Muscle of leg (tissue), 16 donors: ENCODE data around the gene ZC3H12C. TPM values are rescaled to one million over a fixed set of nuclear protein-coding genes. Genes with fewer than 3 reads are reported as not detected.

Source experiments
- DNase-seq: peaks from one replicate; pipeline ENCODE4 v3.0.0; 2013
- H3K27ac ChIP-seq: one replicate; pipeline ENCODE4 v1.5.1; 2013; ENCODE audit warnings: mild to moderate bottlenecking, low read length, control low read depth
- H3K27me3 ChIP-seq: one replicate; pipeline ENCODE4 v1.6.1; 2013; ENCODE audit warnings: low read length; ENCODE audit not compliant: control insufficient read depth, insufficient read depth
- H3K36me3 ChIP-seq: one replicate; pipeline ENCODE4 v1.6.1; 2013; ENCODE audit warnings: low read length; ENCODE audit not compliant: control insufficient read depth, insufficient read depth
- H3K4me1 ChIP-seq: one replicate; pipeline ENCODE4 v1.6.1; 2013; ENCODE audit warnings: low read length; ENCODE audit not compliant: control insufficient read depth, insufficient read depth
- H3K4me3 ChIP-seq: one replicate; pipeline ENCODE4 v1.5.1; 2013; ENCODE audit warnings: low read length, control low read depth
- H3K9me3 ChIP-seq: replicated peaks from 2 replicates; pipeline ENCODE4 v1.6.1; 2013; ENCODE audit warnings: low read depth, low read length; ENCODE audit not compliant: control insufficient read depth
- WGBS: methylation state at CpG from one replicate; pipeline ENCODE4 v1.1.5; 2013; ENCODE audit warnings: missing lambda C conversion rate; ENCODE audit not compliant: insufficient coverage; 5-methylcytosine and 5-hydroxymethylcytosine counted together
- long read RNA-seq, 11 donors: transcript quantifications; one replicate each; lab custom pipeline, GENCODE V29; 2026
- polyA plus RNA-seq, 8 donors: library from polyadenylated mRNA; unstranded; fragments of 120-200 nt; gene quantifications; one replicate each; pipeline versions ENCODE4 v1.2.1 to v1.2.3, GENCODE V29; 2013; ENCODE audit warnings: inconsistent platforms in 1 of 8, low replicate concordance in 1 of 8; ENCODE audit not compliant: insufficient read length in 8 of 8, insufficient read depth in 1 of 8
- total RNA-seq: library from RNA; stranded (reverse); fragments of 120-200 nt; gene quantifications from one replicate; pipeline ENCODE4 v1.2.4, GENCODE V29; 2013

ZC3H12C gene
- total RNA-seq (13.0 TPM), polyA plus RNA-seq (10 to 100 TPM in 1 of 8 donors, 1 to 10 TPM in 7; 4.8 to 10.1 (median 7.3) TPM)
- long read RNA-seq, donor 1 = 0 reads
- long read RNA-seq, donor 2 = 0 reads
- long read RNA-seq, donor 3 = 0 reads
- long read RNA-seq, donor 4 = 0 reads
- long read RNA-seq, donor 5, full-length matches to known transcripts = 3 of 3 reads
- long read RNA-seq, donor 5, partial matches to known transcripts = 0 of 3 reads
- long read RNA-seq, donor 5, other reads (novel, unspliced or antisense) = 0 of 3 reads
- long read RNA-seq, donor 6 = 0 reads
- long read RNA-seq, donor 7 = 0 reads
- long read RNA-seq, donor 8 = 0 reads
- long read RNA-seq, donor 9 = 0 reads
- long read RNA-seq, donor 10, partial matches to known transcripts = 0 of 1 reads
- long read RNA-seq, donor 10, other reads (novel, unspliced or antisense) = 0 of 1 reads
- long read RNA-seq, donor 11 = 0 reads

- WGBS = 1% methylated on average over 84 of the region's 110 CpGs
- H3K4me3 ChIP-seq = peak within 1 kb of the TSS; percentile 64
- H3K27me3 ChIP-seq = peaks cover 4% of the 10 kb centered on the region
- H3K36me3 ChIP-seq = no peaks in the 10 kb centered on the region
- H3K4me1 ChIP-seq = peaks cover 11% of the 10 kb centered on the region
- H3K9me3 ChIP-seq = no peaks in the 10 kb centered on the region
- DNase-seq = peak; percentile 94
- peak within 1 kb of the TSS; percentile 95 for H3K27ac ChIP-seq
These were observed at the start of gene ZC3H12C for GRCh38 chr11:110092515-110093406. Gene ZC3H12C, plus strand, starts transcription at chr11:110093392. Its CDS starts 20 bp downstream, at chr11:110093412.

DNA sequence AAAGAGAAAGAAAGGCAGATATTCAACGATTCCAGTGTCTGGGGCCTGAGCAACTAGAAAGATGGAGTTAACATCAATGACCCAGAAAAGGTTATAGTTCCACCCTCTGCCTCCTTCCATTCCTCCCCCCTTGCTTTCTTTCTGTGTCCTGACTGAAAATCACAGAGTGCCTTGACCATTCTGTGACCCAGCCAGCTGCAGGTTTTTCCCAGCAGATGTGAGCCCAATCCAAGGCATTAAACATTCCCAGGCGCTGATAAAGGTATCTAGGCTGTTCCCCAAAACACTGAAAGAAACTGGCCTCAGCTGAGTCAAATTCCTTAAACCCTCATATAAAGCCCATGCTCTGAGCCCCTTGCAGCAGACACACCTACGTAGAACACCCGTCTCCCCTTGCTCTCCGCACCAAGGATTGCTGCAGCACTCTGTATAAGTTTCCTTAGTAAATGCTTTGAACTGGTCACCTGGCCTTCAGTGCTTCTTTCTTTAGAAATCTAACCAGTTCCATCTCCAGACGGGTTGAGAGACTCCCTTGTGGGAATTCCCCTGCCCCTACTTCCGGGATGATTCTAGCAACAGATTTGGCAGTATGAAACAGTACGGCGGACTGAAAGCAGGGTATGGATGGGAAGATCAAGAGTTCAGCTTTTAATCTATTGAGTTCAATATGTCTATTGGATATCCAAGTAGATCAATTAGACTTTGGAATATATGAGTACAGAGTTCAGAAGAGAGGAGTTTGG lies 48.8 kb upstream of the ZC3H12C start:
- no peaks in the 10 kb centered on the region for H3K27me3 ChIP-seq
- H3K27ac ChIP-seq = no peak overlapping the region
- H3K4me3 ChIP-seq = no peak overlapping the region
- no peaks in the 10 kb centered on the region for H3K9me3 ChIP-seq
- no peaks in the 10 kb centered on the region for H3K36me3 ChIP-seq
- 65% methylated on average over 7 of the region's 9 CpGs for WGBS
- H3K4me1 ChIP-seq = peaks cover 3% of the 10 kb centered on the region
- no peak for DNase-seq

DNA sequence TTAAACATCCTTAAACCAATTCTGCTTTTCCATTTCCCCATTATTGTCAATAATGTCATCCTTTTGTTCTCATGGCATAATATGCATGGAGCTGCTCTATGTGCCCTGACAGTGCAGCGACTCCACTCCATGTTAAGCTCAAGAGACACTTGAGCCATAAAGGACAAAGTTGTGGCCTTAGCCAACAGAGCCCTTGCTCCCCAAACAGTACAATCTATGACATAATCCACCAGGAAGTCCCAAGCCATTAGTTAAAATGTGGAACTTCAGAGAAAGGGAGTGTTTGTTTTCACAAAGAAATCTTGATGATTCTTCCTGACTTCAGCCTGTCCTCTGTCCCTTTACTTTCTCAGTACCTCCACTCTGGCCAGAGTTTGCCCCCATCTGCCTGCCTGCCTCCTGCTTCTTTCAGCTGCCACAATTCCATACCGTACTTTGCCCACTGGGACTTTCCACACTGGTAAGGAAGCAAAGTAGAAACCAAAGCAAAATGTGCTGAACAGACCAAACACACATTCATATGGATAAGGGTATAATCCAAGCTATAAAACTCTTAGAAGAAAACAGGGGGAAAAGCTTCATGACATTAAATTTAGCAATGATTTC lies 46.3 kb upstream of the ZC3H12C start:
- no peak overlapping the region for H3K27ac ChIP-seq

GRCh38 chr11:110049501-110050200 lies 43.5 kb upstream of the ZC3H12C start:
- WGBS = 96% methylated on average over 33 of the region's 33 CpGs
- Histone ChIP-seq H3K4me3 (no peak overlapping the region), H3K9me3 (peaks cover 2% of the 10 kb centered on the region), H3K27me3 (no peaks in the 10 kb centered on the region), H3K36me3 (no peaks in the 10 kb centered on the region), H3K4me1 (no peaks in the 10 kb centered on the region), H3K27ac (no peak overlapping the region)
- no peak for DNase-seq

More for the DNA sequence above, 46.3 kb upstream of the ZC3H12C start:
- no peaks in the 10 kb centered on the region for H3K36me3 ChIP-seq
- no peaks in the 10 kb centered on the region for H3K27me3 ChIP-seq
- no peak overlapping the region for H3K4me3 ChIP-seq
- no CpG with 5 or more reads among the region's 2 CpGs for WGBS
- H3K9me3 ChIP-seq = no peaks in the 10 kb centered on the region
- no peak for DNase-seq
- peaks cover 3% of the 10 kb centered on the region for H3K4me1 ChIP-seq

DNA sequence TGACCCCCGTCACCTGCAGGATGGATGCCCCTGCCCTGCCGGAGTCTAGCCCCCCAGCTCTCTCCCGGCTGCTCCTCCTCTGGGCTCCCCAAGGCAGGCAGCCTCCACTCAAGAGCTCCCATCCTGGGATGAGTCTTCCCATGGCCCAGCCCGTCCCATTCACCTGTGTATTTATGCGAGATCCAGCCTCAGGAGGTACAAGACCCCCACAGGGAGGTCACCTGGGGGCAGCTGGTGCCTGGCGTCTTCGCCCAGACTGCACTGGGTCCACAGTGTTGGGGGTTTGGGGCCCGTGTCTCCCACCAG lies 43.0 kb upstream of the ZC3H12C start:
- Histone ChIP-seq H3K9me3 (peaks cover 2% of the 10 kb centered on the region), H3K27ac (no peak overlapping the region), H3K4me1 (no peaks in the 10 kb centered on the region), H3K36me3 (no peaks in the 10 kb centered on the region), H3K27me3 (no peaks in the 10 kb centered on the region), H3K4me3 (no peak overlapping the region)
- DNase-seq = no peak
- WGBS = 100% methylated on average over 7 of the region's 8 CpGs

DNA sequence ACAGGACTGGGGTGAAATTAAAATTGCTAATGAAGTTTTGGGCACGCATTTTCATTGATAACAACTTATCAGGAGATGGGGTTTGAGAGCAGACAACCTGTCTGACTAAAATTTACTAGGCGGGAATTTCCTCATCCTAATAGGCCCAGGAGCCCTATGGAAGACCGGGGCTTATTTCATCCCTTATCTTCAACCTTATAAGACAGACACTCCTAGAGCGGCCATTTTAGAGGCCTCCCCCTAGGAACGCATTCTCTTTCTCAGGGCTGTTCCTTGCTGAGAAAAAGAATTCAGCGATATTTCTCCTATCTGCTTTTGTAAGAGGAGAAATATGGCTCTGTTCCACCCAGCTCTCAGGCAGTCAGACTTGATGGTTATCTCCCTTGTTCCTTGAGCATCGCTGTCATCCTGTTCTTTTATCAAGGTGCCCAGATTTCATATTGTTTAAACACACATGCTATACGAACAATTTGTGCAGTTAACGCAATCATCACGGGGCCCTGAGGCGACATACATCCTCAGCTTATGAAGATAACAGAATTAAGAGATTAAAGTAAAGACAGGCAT lies 39.3 kb upstream of the ZC3H12C start:
- Histone ChIP-seq H3K27ac (no peak overlapping the region), H3K36me3 (no peaks in the 10 kb centered on the region), H3K9me3 (peaks cover 2% of the 10 kb centered on the region), H3K27me3 (no peaks in the 10 kb centered on the region), H3K4me3 (no peak overlapping the region), H3K4me1 (no peaks in the 10 kb centered on the region)
- WGBS = 91% methylated on average over 3 of the region's 11 CpGs
- no peak for DNase-seq

DNA sequence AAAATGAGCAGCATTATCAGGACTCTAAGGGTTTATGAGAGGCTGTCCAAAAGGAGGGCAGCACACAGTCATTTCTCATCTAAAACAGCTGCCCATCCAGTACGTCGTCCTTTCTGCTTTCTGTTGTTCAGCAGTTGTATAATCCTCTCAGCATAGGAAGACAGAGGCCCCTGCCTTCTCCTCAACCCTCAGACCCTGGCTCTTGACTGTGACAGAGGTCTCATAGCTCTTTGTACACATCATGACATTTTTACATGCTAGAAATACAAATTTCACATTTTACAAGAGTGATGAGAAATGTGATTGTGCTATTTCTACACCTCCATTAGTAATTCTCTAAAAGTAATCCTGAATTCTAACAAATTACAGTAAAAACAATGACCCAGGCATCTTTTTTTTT lies 36.2 kb upstream of the ZC3H12C start:
- no peak for DNase-seq
- no peaks in the 10 kb centered on the region for H3K27me3 ChIP-seq
- no CpG with 5 or more reads among the region's 2 CpGs for WGBS

DNA sequence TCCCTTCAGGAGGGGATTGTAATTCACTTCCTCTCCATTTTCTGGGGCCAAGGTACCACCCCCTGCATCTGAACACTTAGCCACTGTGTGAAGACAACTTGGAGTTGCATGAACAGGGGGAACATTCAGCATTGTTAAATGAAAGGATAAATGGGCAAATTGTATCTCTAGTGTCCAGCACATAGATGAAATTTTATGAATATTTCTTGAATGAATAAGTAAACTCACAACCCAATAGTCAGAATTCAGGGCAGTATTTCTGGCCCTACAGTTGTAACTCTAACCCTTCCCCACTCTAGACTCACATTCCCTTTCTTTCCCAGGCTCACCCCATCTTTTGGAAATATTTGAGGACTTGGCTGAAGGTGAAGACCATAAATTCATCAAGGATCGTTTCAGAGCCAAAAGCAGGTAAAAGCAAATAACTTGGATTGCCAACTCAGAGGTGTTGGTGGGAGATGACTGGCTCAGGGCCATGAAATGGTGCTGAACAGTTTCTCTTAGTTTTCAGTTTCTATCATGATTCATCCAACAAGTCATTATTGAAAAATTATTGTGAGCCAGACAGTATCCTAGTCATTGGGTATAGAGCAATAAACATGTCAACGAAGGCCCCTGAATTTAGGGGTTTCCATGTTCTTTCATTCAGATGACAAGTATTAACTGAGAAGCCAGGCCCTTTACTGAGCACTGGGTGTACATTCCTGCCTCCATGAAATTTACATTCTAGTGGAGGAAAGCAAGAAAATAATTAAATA lies 33.3 kb upstream of the ZC3H12C start:
- Histone ChIP-seq H3K9me3 (no peaks in the 10 kb centered on the region), H3K27ac (no peak overlapping the region), H3K27me3 (no peaks in the 10 kb centered on the region), H3K4me3 (no peak overlapping the region), H3K36me3 (no peaks in the 10 kb centered on the region), H3K4me1 (no peaks in the 10 kb centered on the region)
- no peak for DNase-seq
- WGBS = 63% methylated on average over 1 of the region's 2 CpGs

More for the DNA sequence above, 36.2 kb upstream of the ZC3H12C start:
- Histone ChIP-seq H3K9me3 (peaks cover 2% of the 10 kb centered on the region), H3K27ac (no peak overlapping the region), H3K36me3 (no peaks in the 10 kb centered on the region), H3K4me1 (no peaks in the 10 kb centered on the region), H3K4me3 (no peak overlapping the region)
